ENCODE measurements around the gene TOMM40L.
A peak's percentile ranks its signal among the peaks of the same experiment; 100 is the strongest.

The TOMM40L gene

DNA sequence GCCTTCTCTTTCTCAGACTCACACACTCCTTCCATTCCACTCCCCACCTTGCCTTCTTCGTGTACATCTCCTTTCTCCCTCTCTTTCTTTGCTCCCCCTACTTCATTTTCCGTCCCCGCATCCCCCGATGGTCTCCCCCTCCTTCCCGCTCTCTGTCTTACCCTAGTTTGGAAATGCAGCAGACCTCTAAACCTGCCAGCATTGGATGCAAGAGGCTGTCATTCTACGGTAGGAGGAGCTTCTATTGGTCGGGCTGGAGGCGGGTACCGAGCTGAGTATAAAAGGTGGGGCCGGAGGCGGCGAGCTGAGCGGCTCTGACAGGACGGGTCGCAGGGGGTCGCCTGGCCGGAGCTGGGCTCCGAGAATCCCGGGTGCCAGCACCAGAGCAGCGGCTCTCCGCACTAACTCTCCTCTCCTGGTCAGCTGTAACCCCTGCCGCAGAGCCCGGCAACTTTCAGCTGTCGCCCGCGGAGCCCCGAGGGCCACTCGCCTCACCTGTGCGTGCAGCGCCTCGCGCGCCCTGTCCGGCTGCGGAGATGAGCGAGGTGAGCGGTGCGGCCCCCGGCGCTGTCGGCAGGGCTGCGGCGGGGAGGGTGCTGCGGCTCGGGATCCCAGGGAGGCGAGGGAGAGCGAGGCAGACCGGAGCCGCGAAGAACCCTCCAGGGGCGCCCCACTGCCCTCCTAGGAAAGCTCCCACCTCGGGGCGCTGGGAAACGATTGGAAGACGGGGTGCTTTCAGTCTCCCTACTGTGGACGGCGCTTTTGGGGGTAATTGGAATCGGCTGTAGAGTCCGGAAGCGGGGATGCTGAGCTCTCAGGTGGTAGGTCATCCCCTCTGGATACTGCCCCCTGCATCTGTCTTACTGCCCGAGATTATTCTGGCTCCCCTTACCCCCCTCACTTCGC lies 32.8 kb downstream of the TOMM40L start, which contains the start of gene PCP4L1:
Gene PCP4L1, plus strand, starts transcription at position 307 of the 906 bp plus-strand sequence. Its CDS starts 230 bp downstream, at position 537.
- peak; percentile 82 for DNase-seq

DNA sequence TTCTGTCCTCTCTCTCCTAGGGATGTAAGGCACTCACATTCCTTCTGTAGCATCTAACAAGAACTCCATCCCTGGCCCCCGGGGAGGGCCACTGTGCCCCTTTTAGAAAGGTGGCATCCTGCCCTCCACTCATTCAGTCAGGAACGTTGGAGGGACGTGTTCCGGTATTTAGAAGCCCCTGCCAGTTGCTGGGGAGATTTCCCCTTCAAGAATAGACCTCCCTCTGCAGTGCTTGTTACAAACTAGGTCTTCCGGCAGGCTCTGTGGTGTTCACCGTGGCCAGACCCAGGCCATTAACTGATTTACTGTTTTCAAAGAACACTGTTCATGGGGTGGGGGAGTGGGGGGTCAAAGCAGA lies 33.5 kb downstream of the TOMM40L start:
- DNase-seq, result peak; percentile 24

DNA sequence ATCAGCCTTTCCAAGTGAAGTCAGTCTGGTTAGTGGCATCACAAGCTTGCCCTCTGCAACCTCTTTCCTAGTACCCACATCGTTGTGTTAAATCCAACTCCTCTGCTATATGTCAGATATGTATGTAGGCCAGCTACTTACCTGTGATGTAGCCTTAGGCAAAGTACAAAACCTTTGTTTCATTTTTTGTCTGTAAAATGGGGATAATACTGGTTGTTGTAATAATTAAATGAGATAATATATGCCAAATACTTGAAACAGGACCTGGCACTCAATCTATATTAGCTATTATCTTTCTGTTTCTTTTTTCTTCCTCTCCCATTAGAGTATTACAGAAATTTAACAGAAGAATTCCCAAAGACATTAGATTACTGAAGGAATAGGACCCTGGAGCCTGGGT lies 33.9 kb downstream of the TOMM40L start:
- DNase-seq, result no peak

DNA sequence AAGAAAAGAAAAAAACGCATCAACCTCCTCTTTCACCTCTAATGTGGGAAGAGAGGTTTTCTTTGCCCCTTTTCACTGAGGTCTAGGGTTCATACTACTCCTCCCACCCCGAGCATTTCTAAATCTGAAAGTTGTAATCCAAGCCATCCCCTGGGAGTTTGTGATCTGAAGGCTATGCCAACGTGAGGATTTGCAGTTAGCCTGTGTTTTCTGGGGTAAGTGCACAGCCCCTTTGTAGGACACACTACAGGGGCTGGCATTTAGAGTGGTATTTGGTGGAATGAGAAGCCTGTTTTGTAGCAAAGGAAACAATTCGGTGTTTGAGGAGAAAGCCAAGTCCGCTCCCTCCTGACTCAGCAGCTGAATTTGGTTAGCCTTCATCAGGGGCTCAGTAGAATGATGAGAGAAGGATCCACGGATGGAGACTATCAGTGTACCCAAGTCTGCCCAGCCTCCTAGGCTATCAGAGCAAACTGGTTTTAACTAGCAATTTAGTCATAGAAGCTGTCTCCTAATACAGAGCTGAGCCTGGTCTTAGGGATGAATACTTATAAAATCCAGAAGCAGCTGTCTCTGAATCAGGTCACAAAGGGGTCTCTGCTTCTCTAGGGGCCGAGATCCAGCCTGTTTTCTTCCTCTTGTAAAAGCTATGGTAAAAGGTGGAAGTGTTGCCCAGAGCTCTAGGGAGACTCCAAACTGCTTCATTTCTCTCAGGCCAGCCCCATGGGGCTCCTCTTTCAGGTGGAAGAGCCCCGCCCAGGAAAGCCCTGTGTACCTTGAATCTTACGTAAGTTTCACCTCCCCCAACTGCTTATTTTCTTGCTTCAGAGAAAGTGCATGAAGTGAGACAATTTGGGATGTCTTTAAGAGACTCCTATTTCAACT lies 34.8 kb downstream of the TOMM40L start:
- no peak for DNase-seq

- peak; percentile 47 for DNase-seq
Measured at GRCh38 chr1:161261261-161262235, 35.7 kb downstream of the TOMM40L start.

DNA sequence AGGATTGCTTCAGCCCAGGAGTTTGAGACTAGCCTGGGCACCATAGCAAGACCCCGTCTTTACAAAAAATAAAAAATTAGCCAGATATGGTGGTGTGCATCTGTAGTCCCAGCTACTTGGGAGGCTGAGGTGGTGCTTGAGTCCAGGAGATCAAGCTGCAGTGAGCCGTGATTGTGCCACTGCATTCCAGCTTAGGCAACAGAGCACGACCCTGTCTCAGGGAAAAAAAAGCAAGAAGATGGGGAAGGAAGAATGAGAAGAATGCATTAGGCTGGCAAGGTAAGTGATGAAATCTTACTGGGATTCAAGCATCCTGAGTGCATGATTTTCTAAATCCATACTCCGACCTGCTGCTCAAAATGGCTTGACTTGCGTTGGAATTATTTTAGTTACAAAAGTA lies 39.4 kb downstream of the TOMM40L start:
- no peak for DNase-seq

- no peak for DNase-seq
Measured at GRCh38 chr1:161266202-161266601, 40.3 kb downstream of the TOMM40L start.

DNA sequence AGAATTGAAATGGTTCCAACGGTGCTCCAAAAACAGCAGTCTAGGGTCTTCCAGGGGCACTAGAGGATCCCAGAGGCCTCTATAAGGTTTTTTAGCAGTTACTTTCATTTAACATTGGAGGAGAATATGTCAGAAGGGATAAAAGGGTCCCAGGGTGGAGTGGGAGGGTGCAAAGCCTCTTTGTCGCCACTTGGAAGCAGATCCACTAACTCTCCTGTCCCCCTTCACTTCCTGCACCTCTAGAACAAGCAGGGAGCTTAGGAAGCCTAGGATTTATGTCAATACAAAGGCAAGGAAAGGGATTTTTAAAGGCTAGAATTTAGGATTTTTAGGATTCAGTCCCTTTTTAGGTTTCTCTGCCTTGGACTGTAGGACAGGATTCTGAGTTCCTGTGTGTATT lies 41.0 kb downstream of the TOMM40L start:
- DNase-seq, result no peak

GRCh38 chr1:161267321-161267720 lies 41.5 kb downstream of the TOMM40L start:
- DNase-seq, result no peak

GRCh38 chr1:161273402-161273801 lies 47.5 kb downstream of the TOMM40L start:
- no peak for DNase-seq

DNA sequence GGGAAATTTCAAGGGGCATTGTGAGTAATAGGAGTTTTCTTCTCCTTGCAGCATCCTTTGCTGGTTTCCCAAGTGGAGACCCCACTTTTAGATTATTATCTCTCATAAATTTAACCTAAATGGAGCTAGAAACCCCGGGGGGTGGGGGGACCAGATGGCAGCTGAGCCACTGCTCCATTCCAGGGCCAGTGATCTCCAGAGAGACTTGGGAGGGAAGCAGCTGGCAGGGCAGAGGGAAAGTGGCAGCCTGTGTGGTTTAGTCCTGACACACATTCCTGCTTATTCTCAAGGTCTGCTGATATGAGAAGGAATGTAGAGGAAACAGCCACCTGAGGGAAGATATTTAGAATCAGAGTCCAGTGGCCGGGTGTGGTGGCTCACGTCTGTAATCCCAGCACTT lies 49.0 kb downstream of the TOMM40L start:
- DNase-seq, result peak; percentile 38

Data from retina (tissue), 1 donor.